Activated gamma-delta T cell treated with anti-CD3 and anti-CD28 coated beads, Interleukin-2, amount 50 U/mL, for 16 hours (primary cell): ENCODE data around the gene CAMK2B.

Experiments used
- DNase-seq: peaks from one replicate; pipeline ENCODE4 v3.0.0-alpha.2; 2020; ENCODE audit warnings: low read depth

CAMK2B gene

GRCh38 chr7:44228571-44229350 lies 96.6 kb downstream of the CAMK2B start:
- no peak for DNase-seq

- DNase-seq = no peak
Measured at GRCh38 chr7:44227911-44228310, 97.5 kb downstream of the CAMK2B start.

- no peak for DNase-seq
Measured at GRCh38 chr7:44226396-44226753, 99.0 kb downstream of the CAMK2B start.

- no peak for DNase-seq
Measured at GRCh38 chr7:44225566-44226395, 99.6 kb downstream of the CAMK2B start.

GRCh38 chr7:44224974-44225565 lies 100.3 kb downstream of the CAMK2B start:
- DNase-seq = no peak

GRCh38 chr7:44224080-44224973 lies 101.1 kb downstream of the CAMK2B start:
- no peak for DNase-seq

- no peak for DNase-seq
Measured at GRCh38 chr7:44223362-44224079, 101.9 kb downstream of the CAMK2B start.

- DNase-seq = no peak
Measured at GRCh38 chr7:44222776-44223261, 102.6 kb downstream of the CAMK2B start.

- DNase-seq = no peak
Measured at GRCh38 chr7:44222074-44222473, 103.3 kb downstream of the CAMK2B start.

GRCh38 chr7:44221231-44221791 lies 104.1 kb downstream of the CAMK2B start:
- no peak for DNase-seq

- no peak for DNase-seq
Measured at GRCh38 chr7:44220358-44221112, 104.9 kb downstream of the CAMK2B start.

- DNase-seq = no peak
Measured at GRCh38 chr7:44220046-44220357, 105.4 kb downstream of the CAMK2B start.

GRCh38 chr7:44219371-44220045 lies 105.9 kb downstream of the CAMK2B start:
- no peak for DNase-seq

- no peak for DNase-seq
Measured at GRCh38 chr7:44218418-44219201, 106.8 kb downstream of the CAMK2B start.

- DNase-seq = no peak
Measured at GRCh38 chr7:44217852-44218402, 107.5 kb downstream of the CAMK2B start.

GRCh38 chr7:44217223-44217714 lies 108.1 kb downstream of the CAMK2B start:
- no peak for DNase-seq

GRCh38 chr7:44216521-44217222 lies 108.7 kb downstream of the CAMK2B start:
- no peak for DNase-seq

- DNase-seq = no peak
Measured at GRCh38 chr7:44216019-44216418, 109.4 kb downstream of the CAMK2B start.
